H1 (cell line): ENCODE data around the gene ANKS1B. TPM values are rescaled to one million over a fixed set of nuclear protein-coding genes. Genes with fewer than 3 reads are reported as not detected.

Experiments
- ATF3 ChIP-seq: IDR thresholded peaks from 2 replicates; pipeline ENCODE4 v1.6.1; 2011; ENCODE audit warnings: low read depth, mild to moderate bottlenecking, low read length; ENCODE audit not compliant: insufficient read depth
- CHD7 ChIP-seq: fragments of 300-600 bp; sonication (generic); IDR thresholded peaks from 2 replicates; pipeline ENCODE4 v1.7.1; 2012; ENCODE audit warnings: low read length, moderate library complexity, mild to moderate bottlenecking, inconsistent platforms; ENCODE audit not compliant: insufficient replicate concordance
- CTCF ChIP-seq, 3 experiments: IDR thresholded peaks; 1 replicate in 2 of 3; 2 replicates in 1 of 3; pipeline versions ENCODE4 v1.5.1 to v1.6.1; 2011; ENCODE audit warnings: low read length in 3 of 3, mild to moderate bottlenecking in 3 of 3, inconsistent platforms in 2 of 3, low read depth in 1 of 3, moderate library complexity in 1 of 3; ENCODE audit not compliant: insufficient read depth in 1 of 3; ENCODE audit errors: control extremely low read depth in 1 of 3
- KDM4A ChIP-seq: IDR thresholded peaks from one replicate; pipeline ENCODE4 v1.7.1; 2012; ENCODE audit warnings: low read depth, mild to moderate bottlenecking, moderate library complexity, low read length, inconsistent platforms; ENCODE audit not compliant: severe bottlenecking
- MAFK ChIP-seq: IDR thresholded peaks from 2 replicates; pipeline ENCODE4 v1.6.1; 2012; ENCODE audit warnings: low read depth, mild to moderate bottlenecking, improper control_type of control experiment, low read length
- NRF1 ChIP-seq: IDR thresholded peaks from 2 replicates; pipeline ENCODE4 v1.6.1; 2011; ENCODE audit warnings: mild to moderate bottlenecking, low read depth, low read length, improper control_type of control experiment
- POU5F1 ChIP-seq: IDR thresholded peaks from 2 replicates; pipeline ENCODE4 v1.6.1; 2011; ENCODE audit warnings: low read depth, mild to moderate bottlenecking, low read length, moderate library complexity
- TAF1 ChIP-seq: IDR thresholded peaks from 2 replicates; pipeline ENCODE4 v1.6.1; 2011; ENCODE audit warnings: mild to moderate bottlenecking, low read depth, low read length
- polyA plus RNA-seq, 7 experiments: library from polyadenylated mRNA; depleted of rRNA in 3 of 7; stranded (reverse) in 5 of 7; unstranded in 2 of 7; fragments of >200 nt in 5 of 7; fragments of 200-250 nt in 2 of 7; gene quantifications; 1 replicate in 5 of 7; 2 replicates in 1 of 7; 4 replicates in 1 of 7; pipeline versions ENCODE4 v1.2.1 to v1.2.3, GENCODE V29; 2011 to 2013; ENCODE audit warnings: missing spikeins in 2 of 7, mixed read lengths in 2 of 7
- total RNA-seq: library from RNA; stranded (reverse); fragmentation: NEBNext Ultra II Directional; extraction: Animal tissue kit (Norgen Biotek cat#: 25700); gene quantifications from 2 replicates; pipeline ENCODE4 v1.2.1, GENCODE V29; 2021

ANKS1B gene
- total and polyA plus RNA-seq, 2 of the 8 experiments (the other 6 are each of a cell fraction or from before 2014, with no cell fraction given), result 2.7 to 6.1 TPM

GRCh38 chr12:98864363-98864762, 1120.4 kb downstream of the ANKS1B start (continued):
- TF ChIP-seq CHD7 (no peak), TAF1 (no peak), KDM4A (no peak), CTCF (IDR thresholded peaks at IDR 0.05; ENCODE audit: control extremely low read depth in 1 of 3, insufficient read depth in 1 of 3, low read depth in 1 of 3, low read length in 3 of 3) (no peak), ATF3 (no peak), NRF1 (no peak), POU5F1 (no peak), MAFK (no peak)
